HPDE6-E6E7 (cell line): ENCODE data around the gene CSF3.
A peak's percentile ranks its signal among the peaks of the same experiment; 100 is the strongest.
"Not testable (repeated sequence)": the region's sequence is repeated elsewhere in the genome, so short reads cannot be mapped to it uniquely, and the experiment has no call there.

ENCODE experiments used
- DNase-seq: peaks from one replicate; pipeline ENCODE4 v3.0.0; 2011; ENCODE audit warnings: missing footprints; ENCODE audit errors: extremely low spot score

The CSF3 gene

GRCh38 chr17:39997543-39997942, 17.7 kb upstream of the CSF3 start:
- DNase-seq: no peak

- DNase-seq: no peak
Measured at GRCh38 chr17:39999067-39999466, 16.2 kb upstream of the CSF3 start.

GRCh38 chr17:40000161-40000560, 15.1 kb upstream of the CSF3 start:
- no peak for DNase-seq

- DNase-seq: not testable (repeated sequence)
Measured at GRCh38 chr17:40001335-40001734, 13.9 kb upstream of the CSF3 start.

GRCh38 chr17:40004072-40004471, 11.2 kb upstream of the CSF3 start:
- no peak for DNase-seq

GRCh38 chr17:40004712-40005111, 10.5 kb upstream of the CSF3 start:
- DNase-seq: no peak

- no peak for DNase-seq
Measured at GRCh38 chr17:40005520-40005919, 9.7 kb upstream of the CSF3 start.

GRCh38 chr17:40010946-40011500, 4.2 kb upstream of the CSF3 start:
- not testable (repeated sequence) for DNase-seq

- DNase-seq: not testable (repeated sequence)
Measured at GRCh38 chr17:40012017-40012647, 3.1 kb upstream of the CSF3 start.

GRCh38 chr17:40014375-40014980, 762 bp upstream of the CSF3 start:
- DNase-seq: no peak

- DNase-seq: no peak
Measured at GRCh38 chr17:40015998-40016985, 1.1 kb downstream of the CSF3 start.

- no peak for DNase-seq
Measured at GRCh38 chr17:40017422-40018080, 2.3 kb downstream of the CSF3 start.

GRCh38 chr17:40018211-40019121, 3.2 kb downstream of the CSF3 start:
- DNase-seq: no peak

- DNase-seq: peak; percentile 81
Measured at GRCh38 chr17:40019140-40019991, 4.1 kb downstream of the CSF3 start.

GRCh38 chr17:40020146-40020545, 4.9 kb downstream of the CSF3 start:
- no peak for DNase-seq

- DNase-seq: peak; percentile 94
Measured at GRCh38 chr17:40021451-40021971, 6.3 kb downstream of the CSF3 start.

- no peak for DNase-seq
Measured at GRCh38 chr17:40022497-40022896, 7.3 kb downstream of the CSF3 start.

- DNase-seq: no peak
Measured at GRCh38 chr17:40022961-40023541, 7.8 kb downstream of the CSF3 start.
